ENCODE results near the gene RPUSD1. TPM values are rescaled to one million over a fixed set of nuclear protein-coding genes. Genes with fewer than 3 reads are reported as not detected.

RPUSD1 gene
- total RNA-seq, 4 donors from 2014 or later = 31.0 to 42.1 (median 37.4) TPM

- H3K36me3 ChIP-seq = no peaks in the 10 kb centered on the region
- H3K27ac ChIP-seq = no peak overlapping the region
- H3K9me3 ChIP-seq = no peaks in the 10 kb centered on the region
- DNase-seq = peak in 2 of 3 donors; percentile 57 to 70
- H3K27me3 ChIP-seq = peaks cover 0 to 10% of the 10 kb centered on the region in 2 donors
- TF ChIP-seq POLR2A (IDR thresholded peaks at IDR 0.05) = no peak
- peaks cover 0 to 3% (median 0%) of the 10 kb centered on the region in 4 donors for H3K4me1 ChIP-seq
- H3K4me3 ChIP-seq = no peak overlapping the region
Observed at GRCh38 chr16:795580-796229, 7.5 kb upstream of the RPUSD1 start.

GRCh38 chr16:794853-795466 is 6.8 kb upstream of the RPUSD1 start:
- Histone ChIP-seq H3K4me3 (no peak overlapping the region), H3K27me3 (peaks cover 0 to 3% of the 10 kb centered on the region in 2 donors), H3K27ac (no peak overlapping the region), H3K4me1 (no peaks in the 10 kb centered on the region), H3K36me3 (no peaks in the 10 kb centered on the region), H3K9me3 (no peaks in the 10 kb centered on the region)
- no peak for DNase-seq
- no peak for TF ChIP-seq CTCF (IDR thresholded peaks at IDR 0.05)
- no peak for TF ChIP-seq POLR2A (IDR thresholded peaks at IDR 0.05)

GRCh38 chr16:794091-794822 is 6.1 kb upstream of the RPUSD1 start:
- no peak overlapping the region for H3K4me3 ChIP-seq
- H3K27ac ChIP-seq = no peak overlapping the region
- no peaks in the 10 kb centered on the region for H3K27me3 ChIP-seq
- H3K4me1 ChIP-seq = peaks cover 0 to 4% (median under 1%) of the 10 kb centered on the region in 4 donors
- H3K36me3 ChIP-seq = no peaks in the 10 kb centered on the region
- DNase-seq = no peak
- TF ChIP-seq CTCF (IDR thresholded peaks at IDR 0.05) (no peak), POLR2A (IDR thresholded peaks at IDR 0.05) (no peak)
- no peaks in the 10 kb centered on the region for H3K9me3 ChIP-seq

- no peak for TF ChIP-seq CTCF (IDR thresholded peaks at IDR 0.05)
- no peak for TF ChIP-seq POLR2A (IDR thresholded peaks at IDR 0.05)
- no peaks in the 10 kb centered on the region for H3K36me3 ChIP-seq
- DNase-seq = no peak
Observed at GRCh38 chr16:793414-793813, 5.2 kb upstream of the RPUSD1 start.

GRCh38 chr16:792221-792995 is 4.2 kb upstream of the RPUSD1 start:
- Histone ChIP-seq H3K9me3 (no peaks in the 10 kb centered on the region), H3K36me3 (no peaks in the 10 kb centered on the region), H3K27me3 (no peaks in the 10 kb centered on the region), H3K4me1 (peaks cover 0 to 14% (median 9%) of the 10 kb centered on the region in 4 donors), H3K4me3 (no peak overlapping the region), H3K27ac (no peak overlapping the region)
- DNase-seq = no peak
- TF ChIP-seq POLR2A (IDR thresholded peaks at IDR 0.05) (no peak), CTCF (IDR thresholded peaks at IDR 0.05) (no peak)

More at GRCh38 chr16:793414-793813, 5.2 kb upstream of the RPUSD1 start:
- Histone ChIP-seq H3K9me3 (no peaks in the 10 kb centered on the region), H3K4me3 (no peak overlapping the region), H3K27ac (no peak overlapping the region), H3K4me1 (peaks cover 0 to 12% (median 5%) of the 10 kb centered on the region in 4 donors), H3K27me3 (no peaks in the 10 kb centered on the region)

All from Peyer's patch (tissue), 4 donors.